ENCODE data around the gene ACSL3.

DNA sequence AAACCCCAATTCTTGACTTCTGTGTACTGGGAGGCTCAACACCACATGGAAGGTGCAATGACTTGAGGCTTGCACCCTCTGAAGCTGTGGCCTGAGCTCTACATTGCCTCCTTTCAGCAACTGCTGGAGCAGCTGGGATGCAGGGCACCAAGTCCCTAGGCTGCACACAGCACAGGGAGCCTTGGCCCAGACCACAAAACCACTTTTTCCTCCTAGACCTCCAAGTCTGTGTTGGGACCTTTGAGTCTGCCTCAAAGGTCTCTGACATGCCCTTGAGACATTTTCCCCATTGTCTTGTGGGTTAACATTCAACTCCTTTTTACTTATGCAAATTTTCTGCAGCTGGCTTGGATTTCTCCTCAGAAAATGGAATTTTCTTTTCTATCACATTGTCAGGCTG lies 128.6 kb downstream of the ACSL3 start:
- TF ChIP-seq EZH2 (IDR thresholded peaks at IDR 0.05; ENCODE audit: insufficient read depth, poor library complexity, severe bottlenecking) (no peak), EZH2phosphoT487 (IDR thresholded peaks at IDR 0.05; ENCODE audit: insufficient read depth, low read depth) (no peak)

All from GM23248 (cell line).